ENCODE results near the gene FMN2. TPM values are rescaled to one million over a fixed set of nuclear protein-coding genes. Genes with fewer than 3 reads are reported as not detected.

The FMN2 gene
- polyA plus RNA-seq, 3 donors = not detected

GRCh38 chr1:240497908-240498307 is 406.2 kb downstream of the FMN2 start:
- Histone ChIP-seq H3K27ac (ENCODE audit: low read depth in 1 of 2, low read length in 2 of 2) (no peak overlapping the region), H3K27me3 (ENCODE audit: control insufficient read depth in 2 of 2, insufficient read depth in 2 of 2, low read length in 2 of 2) (no peaks in the 10 kb centered on the region), H3K4me2 (replicated peaks; ENCODE audit: extremely low read depth, low read length, poor library complexity, severe bottlenecking) (no peak overlapping the region), H4K20me1 (ENCODE audit: insufficient read depth, low read length) (no peaks in the 10 kb centered on the region), H3K9me3 (replicated peaks in 1 of 2; ENCODE audit: control insufficient read depth in 1 of 2, insufficient read depth in 1 of 2, low read length in 2 of 2) (peaks cover 7 to 9% of the 10 kb centered on the region in 2 donors), H2AFZ (ENCODE audit: insufficient read depth, low read depth, low read length, poor library complexity, severe bottlenecking) (no peak overlapping the region), H3K4me1 (ENCODE audit: control insufficient read depth in 1 of 2, insufficient read depth in 2 of 2, low read length in 2 of 2) (no peaks in the 10 kb centered on the region), H3K9ac (ENCODE audit: insufficient read depth, low read length, poor library complexity, severe bottlenecking) (no peak overlapping the region), H3K79me2 (ENCODE audit: insufficient read depth, low read length) (no peaks in the 10 kb centered on the region), H3K36me3 (replicated peaks in 1 of 2; ENCODE audit: control insufficient read depth in 1 of 2, insufficient read depth in 2 of 2, low read length in 2 of 2) (no peaks in the 10 kb centered on the region), H3K4me3 (replicated peaks in 1 of 3; ENCODE audit: low read depth in 2 of 3, low read length in 3 of 3) (no peak overlapping the region)
- Mint-ChIP-seq H3K27me3 (ENCODE audit: low read depth in 3 of 3) (peaks cover 4 to 9% (median 6%) of the 10 kb centered on the region in 3 donors), H3K27ac (no peak overlapping the region), H3K4me1 (no peaks in the 10 kb centered on the region), H3K36me3 (no peaks in the 10 kb centered on the region), H3K9me3 (peaks cover 0 to 23% (median 5%) of the 10 kb centered on the region in 7 donors), H3K4me3 (no peak overlapping the region)
- TF ChIP-seq CTCF (IDR thresholded peaks at IDR 0.05) = no peak
- 100% methylated on average over 1 of the region's 4 CpGs for WGBS (ENCODE audit: insufficient coverage)
- intact Hi-C loops (cut with micrococcal nuclease) = no loop called here
- DNase-seq = no peak

- DNase-seq = no peak
- no peak overlapping the region for H3K27ac Mint-ChIP-seq
- WGBS (ENCODE audit: insufficient coverage) = 95% methylated on average over 8 of the region's 8 CpGs
- TF ChIP-seq CTCF (IDR thresholded peaks at IDR 0.05) = no peak
- H3K36me3 Mint-ChIP-seq = no peaks in the 10 kb centered on the region
- no peaks in the 10 kb centered on the region for H3K4me1 Mint-ChIP-seq
- peaks cover 0 to 5% (median 4%) of the 10 kb centered on the region in 3 donors for H3K27me3 Mint-ChIP-seq (ENCODE audit: low read depth in 3 of 3)
- Histone ChIP-seq H3K4me2 (replicated peaks; ENCODE audit: extremely low read depth, low read length, poor library complexity, severe bottlenecking) (no peak overlapping the region), H2AFZ (ENCODE audit: insufficient read depth, low read depth, low read length, poor library complexity, severe bottlenecking) (no peak overlapping the region), H3K27me3 (ENCODE audit: control insufficient read depth in 2 of 2, insufficient read depth in 2 of 2, low read length in 2 of 2) (no peaks in the 10 kb centered on the region), H3K9me3 (replicated peaks in 1 of 2; ENCODE audit: control insufficient read depth in 1 of 2, insufficient read depth in 1 of 2, low read length in 2 of 2) (peaks cover 5 to 7% of the 10 kb centered on the region in 2 donors), H3K36me3 (replicated peaks in 1 of 2; ENCODE audit: control insufficient read depth in 1 of 2, insufficient read depth in 2 of 2, low read length in 2 of 2) (no peaks in the 10 kb centered on the region), H3K4me3 (replicated peaks in 1 of 3; ENCODE audit: low read depth in 2 of 3, low read length in 3 of 3) (no peak overlapping the region), H4K20me1 (ENCODE audit: insufficient read depth, low read length) (no peaks in the 10 kb centered on the region), H3K9ac (ENCODE audit: insufficient read depth, low read length, poor library complexity, severe bottlenecking) (no peak overlapping the region), H3K4me1 (ENCODE audit: control insufficient read depth in 1 of 2, insufficient read depth in 2 of 2, low read length in 2 of 2) (no peaks in the 10 kb centered on the region), H3K27ac (ENCODE audit: low read depth in 1 of 2, low read length in 2 of 2) (no peak overlapping the region), H3K79me2 (ENCODE audit: insufficient read depth, low read length) (no peaks in the 10 kb centered on the region)
- intact Hi-C loops (cut with micrococcal nuclease) = no loop called here
- peaks cover 0 to 19% (median 5%) of the 10 kb centered on the region in 7 donors for H3K9me3 Mint-ChIP-seq
- no peak overlapping the region for H3K4me3 Mint-ChIP-seq
Observed at GRCh38 chr1:240498335-240498734, 406.7 kb downstream of the FMN2 start.
